Nucleus accumbens (tissue), 56 donors: ENCODE results near the gene ADGRL3.
"Not testable (repeated sequence)": the region's sequence is repeated elsewhere in the genome, so short reads cannot be mapped to it uniquely, and the experiment has no call there.

Experiments
- DNase-seq, 56 donors: peaks; one replicate each; lab custom pipeline; 2025; lab: John Stamatoyannopoulos, UW

ADGRL3 gene

GRCh38 chr4:61841714-61842113, 641.6 kb downstream of the ADGRL3 start:
- DNase-seq, result no peak

GRCh38 chr4:61851126-61851525, 651.0 kb downstream of the ADGRL3 start:
- DNase-seq, result no peak

- not testable (repeated sequence) for DNase-seq
These were observed 652.0 kb downstream of the ADGRL3 start for GRCh38 chr4:61852105-61852504.

GRCh38 chr4:61853041-61853440, 652.9 kb downstream of the ADGRL3 start:
- no peak for DNase-seq

GRCh38 chr4:61860376-61860775, 660.2 kb downstream of the ADGRL3 start:
- no peak for DNase-seq

GRCh38 chr4:61864286-61864685, 664.2 kb downstream of the ADGRL3 start:
- DNase-seq, result no peak

GRCh38 chr4:61866378-61867030, 666.4 kb downstream of the ADGRL3 start:
- no peak for DNase-seq

GRCh38 chr4:61872983-61873382, 672.9 kb downstream of the ADGRL3 start:
- DNase-seq, result no peak

- DNase-seq, result no peak
These were observed 677.1 kb downstream of the ADGRL3 start for GRCh38 chr4:61877266-61877665.

GRCh38 chr4:61877893-61878292, 677.8 kb downstream of the ADGRL3 start:
- DNase-seq, result no peak

- DNase-seq, result no peak
These were observed 682.3 kb downstream of the ADGRL3 start for GRCh38 chr4:61882381-61882780.

GRCh38 chr4:61886131-61886530, 686.0 kb downstream of the ADGRL3 start:
- DNase-seq, result no peak

- DNase-seq, result no peak
These were observed 689.0 kb downstream of the ADGRL3 start for GRCh38 chr4:61889117-61889516.

GRCh38 chr4:61890321-61890720, 690.2 kb downstream of the ADGRL3 start:
- DNase-seq, result no peak

GRCh38 chr4:61891953-61892352, 691.8 kb downstream of the ADGRL3 start:
- no peak for DNase-seq

- no peak for DNase-seq
These were observed 696.5 kb downstream of the ADGRL3 start for GRCh38 chr4:61896634-61897033.

GRCh38 chr4:61909031-61909430, 708.9 kb downstream of the ADGRL3 start:
- DNase-seq, result no peak

- no peak for DNase-seq
These were observed 711.2 kb downstream of the ADGRL3 start for GRCh38 chr4:61911313-61911756.

GRCh38 chr4:61913619-61914018, 713.5 kb downstream of the ADGRL3 start:
- no peak for DNase-seq

- no peak for DNase-seq
These were observed 715.4 kb downstream of the ADGRL3 start for GRCh38 chr4:61915501-61915900.

GRCh38 chr4:61918507-61918906, 718.4 kb downstream of the ADGRL3 start:
- DNase-seq, result no peak

GRCh38 chr4:61918987-61919386, 718.9 kb downstream of the ADGRL3 start:
- DNase-seq, result no peak

GRCh38 chr4:61919561-61919960, 719.4 kb downstream of the ADGRL3 start:
- DNase-seq, result no peak
